GM12878 (cell line): ENCODE measurements around the gene KCTD16. TPM values are rescaled to one million over a fixed set of nuclear protein-coding genes. Genes with fewer than 3 reads are reported as not detected.

ENCODE experiments used
- ATAC-seq: fragments of 200-7000 bp; cut with Tn5 transposase; 3 replicates; pipeline ENCODE4 v1.9.1; 2020; ENCODE audit warnings: mild to moderate bottlenecking, moderate library complexity
- BruUV-seq: library from RNA; stranded (reverse); fragments of 400-500 nt; replicated peaks from 2 replicates; lab custom pipeline; 2021; lab: Mats Ljungman, UMichigan
- CTCF ChIA-PET: fragments of 300-600 bp; sonication (Branson Sonifier 250); formaldehyde crosslinking; extraction: SDS; loops from one replicate; lab custom pipeline; 2021; ENCODE audit warnings: inconsistent platforms; lab: Yijun Ruan, JAX
- POLR2A ChIA-PET: fragments of 350-600 bp; formaldehyde crosslinking; extraction: SDS; loops from one replicate; lab custom pipeline; 2021; ENCODE audit warnings: inconsistent platforms; lab: Charles Lee
- RAD21 ChIA-PET: fragments of 300-600 bp; sonication (Branson Sonifier 250); formaldehyde crosslinking; loops from one replicate; lab custom pipeline; 2023; ENCODE audit warnings: antibody characterized with exemption; ENCODE audit not compliant: unreplicated experiment; lab: Charles Lee
- SMC1A ChIA-PET: fragments of 300-600 bp; sonication (Branson Sonifier 250); formaldehyde crosslinking; loops from one replicate; lab custom pipeline; 2023; ENCODE audit not compliant: unreplicated experiment, uncharacterized antibody; lab: Charles Lee
- DNase-seq: peaks from one replicate; pipeline ENCODE4 v3.0.0-alpha.2; 2011; ENCODE audit warnings: low read depth, low spot score
- FAIRE-seq: peaks from 3 replicates; lab custom pipeline; 2011; peaks lifted over from hg19 to GRCh38; lab: Jason Lieb, UNC
- H2AFZ ChIP-seq: 2 replicates; pipeline ENCODE4 v1.6.0; 2011; ENCODE audit warnings: low read depth, low read length, control low read depth; ENCODE audit not compliant: control insufficient read depth
- H3K27ac ChIP-seq: 2 replicates; pipeline ENCODE4 v1.5.1; 2011; ENCODE audit warnings: control low read depth; ENCODE audit not compliant: control insufficient read depth, insufficient read depth
- H3K27me3 ChIP-seq, 2 experiments: replicated peaks in 1 of 2; 2 replicates each; pipeline versions ENCODE4 v1.6.0 to v1.6.1; 2011; ENCODE audit warnings: low read length in 1 of 2; ENCODE audit not compliant: control insufficient read depth in 2 of 2, insufficient read depth in 2 of 2
- H3K36me3 ChIP-seq, 2 experiments: 2 replicates each; pipeline ENCODE4 v1.5.1; 2011; ENCODE audit warnings: low read length in 1 of 2; ENCODE audit not compliant: control insufficient read depth in 2 of 2, insufficient read depth in 2 of 2
- H3K4me1 ChIP-seq: 2 replicates; pipeline ENCODE4 v1.6.1; 2011; ENCODE audit warnings: mild to moderate bottlenecking, low read length, moderate library complexity, mixed read lengths; ENCODE audit not compliant: control insufficient read depth, insufficient read depth
- H3K4me2 ChIP-seq: 2 replicates; pipeline ENCODE4 v1.6.0; 2011; ENCODE audit warnings: control low read depth; ENCODE audit not compliant: control insufficient read depth, insufficient read depth
- H3K4me3 ChIP-seq: fragments of 200-600 bp; sonication (generic); 2 replicates; pipeline ENCODE4 v1.5.1; 2016
- H3K79me2 ChIP-seq: 2 replicates; pipeline ENCODE4 v1.6.0; 2011; ENCODE audit warnings: low read length; ENCODE audit not compliant: control insufficient read depth, insufficient read depth
- H3K9ac ChIP-seq: 2 replicates; pipeline ENCODE4 v1.8.0; 2011; ENCODE audit warnings: low read length, control low read depth, mixed read lengths; ENCODE audit not compliant: control insufficient read depth, insufficient read depth
- H3K9me3 ChIP-seq: replicated peaks from 3 replicates; pipeline ENCODE4 v1.5.1; 2011; ENCODE audit warnings: mild to moderate bottlenecking, low read length; ENCODE audit not compliant: control insufficient read depth, insufficient read depth
- H4K20me1 ChIP-seq: 2 replicates; pipeline ENCODE4 v1.6.0; 2011; ENCODE audit not compliant: control insufficient read depth, insufficient read depth
- FOS ChIP-seq: IDR thresholded peaks from 3 replicates; pipeline ENCODE4 v1.6.1; 2011; ENCODE audit warnings: borderline replicate concordance; ENCODE audit not compliant: insufficient read length; ENCODE audit errors: extremely low read depth
- NR2C2 ChIP-seq: IDR thresholded peaks from 2 replicates; pipeline ENCODE4 v1.6.1; 2011; ENCODE audit warnings: borderline replicate concordance, low read depth; ENCODE audit not compliant: control insufficient read depth, insufficient read length
- NRF1 ChIP-seq: conservative IDR thresholded peaks from 2 replicates; pipeline ENCODE4 v1.6.1; 2011; ENCODE audit warnings: mild to moderate bottlenecking, low read depth, low read length, improper control_type of control experiment
- PAX8 ChIP-seq: fragments of 450-650 bp; IDR thresholded peaks from 2 replicates; pipeline ENCODE4 v1.6.1; 2017; ENCODE audit warnings: mild to moderate bottlenecking, moderate library complexity
- PML ChIP-seq: IDR thresholded peaks from 2 replicates; pipeline ENCODE4 v1.6.1; 2012; ENCODE audit warnings: low read length, inconsistent platforms
- SMAD5 ChIP-seq: IDR thresholded peaks from 2 replicates; pipeline ENCODE4 v1.6.1; 2016; ENCODE audit warnings: antibody characterized with exemption, low read depth
- YY1 ChIP-seq: IDR thresholded peaks from 2 replicates; pipeline ENCODE4 v1.6.1; 2011; ENCODE audit warnings: low read depth, mild to moderate bottlenecking, low read length
- WGBS: methylation state at CpG from one replicate; pipeline ENCODE4 v1.1.6; 2016; ENCODE audit warnings: low lambda C conversion rate; ENCODE audit not compliant: insufficient replicate concordance, insufficient coverage; ENCODE audit errors: missing lambda C conversion rate; 5-methylcytosine and 5-hydroxymethylcytosine counted together
- in situ Hi-C: fragments of 300-500 bp; cut with MboI; formaldehyde crosslinking; loops from 9 replicates; pipeline ENCODE4 v1.14.3; 2018; ENCODE audit warnings: mixed read lengths
- intact Hi-C: fragments of 100-400 bp; cut with micrococcal nuclease; formaldehyde crosslinking; loops from one replicate; pipeline ENCODE4 v1.14.2; 2022; ENCODE audit not compliant: unreplicated experiment
- polyA plus RNA-seq, 11 experiments: library from polyadenylated mRNA; depleted of rRNA in 4 of 11; unstranded in 6 of 11; stranded (reverse) in 5 of 11; fragments of >200 nt; fragmentation: Nextera tagmentation in 4 of 11; fragmentation: Illumina TruSeq in 1 of 11; extraction: Ambion mirVana in 4 of 11; extraction: Trizol in 1 of 11; gene quantifications; 1 replicate in 1 of 11; 2 replicates in 10 of 11; pipeline versions ENCODE4 v1.2.1 to v1.2.3, GENCODE V29; 2011 to 2016; ENCODE audit warnings: inconsistent platforms in 2 of 11, missing spikeins in 2 of 11, low read depth in 1 of 11
- total RNA-seq, 4 experiments: library from RNA; depleted of rRNA in 3 of 4; stranded (reverse); fragments of >200 nt in 3 of 4; fragmentation: Illumina TruSeq in 1 of 4; extraction: Trizol in 1 of 4; gene quantifications; 2 replicates each; pipeline versions ENCODE4 v1.2.1 to v1.2.3, GENCODE V29; 2013 to 2021
- TF ChIP-seq, protein P1 (sequence below): fragments of 450-650 bp; IDR thresholded peaks from 2 replicates; pipeline ENCODE4 v1.6.1; 2017; ENCODE audit warnings: borderline replicate concordance
- TF ChIP-seq, protein P2 (sequence below): IDR thresholded peaks from 2 replicates; pipeline ENCODE4 v1.6.1; 2011; ENCODE audit warnings: mild to moderate bottlenecking, low read depth, low read length, moderate library complexity; ENCODE audit not compliant: insufficient replicate concordance

The KCTD16 gene
- total and polyA plus RNA-seq, 10 of the 15 experiments (the other 5 are each of a cell fraction or from before 2014, with no cell fraction given), result 0.03 to 0.10 (median 0.06) TPM; not detected in 3

DNA sequence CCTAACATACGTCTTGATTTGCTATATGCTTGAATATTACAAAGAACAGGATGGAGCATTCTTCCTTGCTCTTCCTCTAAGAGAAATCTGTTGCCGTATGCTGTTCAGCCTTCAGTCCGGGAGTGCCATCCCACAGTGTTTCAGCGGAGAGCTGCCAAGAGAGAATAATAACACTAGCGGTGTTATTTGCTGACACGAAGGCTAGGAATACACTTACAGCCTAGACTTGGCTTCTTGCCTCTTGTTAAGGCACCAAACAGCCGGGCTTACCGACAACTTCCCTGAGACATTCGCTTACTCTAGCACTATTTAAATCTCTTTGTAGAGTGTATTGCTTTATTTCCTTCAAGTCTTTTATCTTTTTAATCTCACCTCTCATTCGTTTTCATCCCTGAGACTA lies 31.4 kb downstream of the KCTD16 start:
- no TSS peak for BruUV-seq
- in situ Hi-C loops, result loop anchor here (5.0 to 10.0 kb wide), 2 partner anchors 1033 to 1625 kb away; no protein-coding TSS in a partner anchor
- Histone ChIP-seq H2AFZ (no peak overlapping the region), H3K27me3 (peaks cover 1 to 8% of the 10 kb centered on the region in 2 experiments), H4K20me1 (no peaks in the 10 kb centered on the region), H3K36me3 (no peaks in the 10 kb centered on the region), H3K9ac (no peak overlapping the region), H3K4me3 (no peak overlapping the region)
- RAD21 ChIA-PET, result no interaction called here
- FAIRE-seq, result no peak
- no peak for TF ChIP-seq SMAD5
- TF ChIP-seq NR2C2, result no peak
- TF ChIP-seq, protein P1, sequence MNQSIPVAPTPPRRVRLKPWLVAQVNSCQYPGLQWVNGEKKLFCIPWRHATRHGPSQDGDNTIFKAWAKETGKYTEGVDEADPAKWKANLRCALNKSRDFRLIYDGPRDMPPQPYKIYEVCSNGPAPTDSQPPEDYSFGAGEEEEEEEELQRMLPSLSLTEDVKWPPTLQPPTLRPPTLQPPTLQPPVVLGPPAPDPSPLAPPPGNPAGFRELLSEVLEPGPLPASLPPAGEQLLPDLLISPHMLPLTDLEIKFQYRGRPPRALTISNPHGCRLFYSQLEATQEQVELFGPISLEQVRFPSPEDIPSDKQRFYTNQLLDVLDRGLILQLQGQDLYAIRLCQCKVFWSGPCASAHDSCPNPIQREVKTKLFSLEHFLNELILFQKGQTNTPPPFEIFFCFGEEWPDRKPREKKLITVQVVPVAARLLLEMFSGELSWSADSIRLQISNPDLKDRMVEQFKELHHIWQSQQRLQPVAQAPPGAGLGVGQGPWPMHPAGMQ, result no peak
- no peak for TF ChIP-seq PAX8
- no peak for TF ChIP-seq NRF1
- no peak for TF ChIP-seq FOS
- no peak for TF ChIP-seq PML
- TF ChIP-seq, protein P2, sequence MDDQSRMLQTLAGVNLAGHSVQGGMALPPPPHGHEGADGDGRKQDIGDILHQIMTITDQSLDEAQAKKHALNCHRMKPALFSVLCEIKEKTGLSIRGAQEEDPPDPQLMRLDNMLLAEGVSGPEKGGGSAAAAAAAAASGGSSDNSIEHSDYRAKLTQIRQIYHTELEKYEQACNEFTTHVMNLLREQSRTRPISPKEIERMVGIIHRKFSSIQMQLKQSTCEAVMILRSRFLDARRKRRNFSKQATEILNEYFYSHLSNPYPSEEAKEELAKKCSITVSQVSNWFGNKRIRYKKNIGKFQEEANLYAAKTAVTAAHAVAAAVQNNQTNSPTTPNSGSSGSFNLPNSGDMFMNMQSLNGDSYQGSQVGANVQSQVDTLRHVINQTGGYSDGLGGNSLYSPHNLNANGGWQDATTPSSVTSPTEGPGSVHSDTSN, result no peak
- TF ChIP-seq YY1, result no peak
- TF ChIP-seq, all 136 proteins: peak for 0
- no peaks in the 10 kb centered on the region for H3K9me3 ChIP-seq
- H3K4me2 ChIP-seq, result no peak overlapping the region
- POLR2A ChIA-PET, result no interaction called here
- H3K4me1 ChIP-seq, result no peaks in the 10 kb centered on the region
- intact Hi-C loops, result loop anchor here (2.0 to 10.0 kb wide), 4 partner anchors 903 to 1853 kb away; no protein-coding TSS in a partner anchor
- CTCF ChIA-PET, result no interaction called here
- WGBS, result 63% methylated on average over 10 of the region's 10 CpGs
- SMC1A ChIA-PET, result no interaction called here
- no peaks in the 10 kb centered on the region for H3K79me2 ChIP-seq
- no peak overlapping the region for H3K27ac ChIP-seq
- ATAC-seq (no peak), DNase-seq (no peak)
